SU-DHL-6 (cell line): ENCODE data around the gene PLA2G4F.

Experiments used
- H2AFZ ChIP-seq: fragments of 200-600 bp; sonication (generic); 2 replicates; pipeline ENCODE4 v1.6.1; 2014; ENCODE audit warnings: low read depth, mild to moderate bottlenecking, moderate library complexity, mixed read lengths, antibody characterized with exemption, low read length; ENCODE audit not compliant: severe bottlenecking
- H3F3A ChIP-seq: fragments of 200-600 bp; shearing (Covaris generic); 2 replicates; pipeline ENCODE4 v1.6.0; 2016; ENCODE audit warnings: antibody characterized with exemption, mild to moderate bottlenecking; ENCODE audit not compliant: insufficient read depth
- H3K27ac ChIP-seq: fragments of 200-600 bp; sonication (generic); 2 replicates; pipeline ENCODE4 v1.5.1; 2016; ENCODE audit warnings: low read depth, mild to moderate bottlenecking, low read length, moderate library complexity, mixed read lengths
- H3K27me3 ChIP-seq: fragments of 200-600 bp; sonication (generic), shearing (Covaris generic); 2 replicates; pipeline ENCODE4 v1.6.0; 2014; ENCODE audit warnings: mild to moderate bottlenecking, low read length
- H3K36me3 ChIP-seq: fragments of 200-600 bp; sonication (generic); 2 replicates; pipeline ENCODE4 v1.6.1; 2014; ENCODE audit warnings: mild to moderate bottlenecking, low read length, mixed read lengths
- H3K4me2 ChIP-seq: fragments of 300-600, 200-600 bp; shearing (Covaris generic), sonication (generic); 2 replicates; pipeline ENCODE4 v1.6.0; 2014; ENCODE audit warnings: low read length, low read depth, mild to moderate bottlenecking; ENCODE audit not compliant: poor library complexity, severe bottlenecking
- H3K4me3 ChIP-seq: fragments of 200-600 bp; sonication (generic); 2 replicates; pipeline ENCODE4 v1.5.1; 2014; ENCODE audit warnings: antibody characterized with exemption, low read length, mild to moderate bottlenecking, mixed read lengths; ENCODE audit not compliant: insufficient read depth, poor library complexity, severe bottlenecking
- H3K79me2 ChIP-seq: fragments of 200-600 bp; sonication (generic); 2 replicates; pipeline ENCODE4 v1.6.1; 2014; ENCODE audit warnings: mild to moderate bottlenecking, low read length, moderate library complexity; ENCODE audit not compliant: insufficient read depth
- H3K9ac ChIP-seq: fragments of 200-600 bp; sonication (generic); 2 replicates; pipeline ENCODE4 v1.7.0; 2014; ENCODE audit warnings: mild to moderate bottlenecking, low read length
- H3K9me2 ChIP-seq: fragments of 200-600 bp; sonication (generic); replicated peaks from 2 replicates; pipeline ENCODE4 v1.6.1; 2014; ENCODE audit warnings: low read length; ENCODE audit not compliant: insufficient read depth
- H3K9me3 ChIP-seq: fragments of 200-600 bp; sonication (generic); 2 replicates; pipeline ENCODE4 v1.6.1; 2014; ENCODE audit warnings: low read length, mixed read lengths; ENCODE audit not compliant: insufficient read depth
- H4K20me1 ChIP-seq: fragments of 200-600 bp; sonication (generic); 2 replicates; pipeline ENCODE4 v1.6.1; 2014; ENCODE audit warnings: low read depth, mild to moderate bottlenecking, antibody characterized with exemption, low read length, moderate library complexity, mixed read lengths
- CTCF ChIP-seq: fragments of 200-600 bp; sonication (generic); IDR thresholded peaks from one replicate; pipeline ENCODE4 v1.5.1; 2017; ENCODE audit warnings: antibody characterized with exemption, mild to moderate bottlenecking, low read length, moderate library complexity; ENCODE audit not compliant: insufficient read depth, poor library complexity, severe bottlenecking
- EZH2phosphoT487 ChIP-seq: fragments of 200-600 bp; sonication (generic), shearing (Covaris generic); conservative IDR thresholded peaks from 2 replicates; pipeline ENCODE4 v1.6.1; 2018; ENCODE audit warnings: mild to moderate bottlenecking, antibody characterized with exemption, low read length, moderate library complexity, mixed read lengths

PLA2G4F gene

GRCh38 chr15:42133886-42134502, 22.4 kb downstream of the PLA2G4F start:
- Histone ChIP-seq H3K4me3 (no peak overlapping the region), H3K9me3 (no peaks in the 10 kb centered on the region), H2AFZ (no peak overlapping the region), H4K20me1 (no peaks in the 10 kb centered on the region), H3K79me2 (no peaks in the 10 kb centered on the region), H3K9ac (no peak overlapping the region), H3F3A (no peaks in the 10 kb centered on the region), H3K36me3 (no peaks in the 10 kb centered on the region), H3K27me3 (no peaks in the 10 kb centered on the region), H3K27ac (no peak overlapping the region), H3K4me2 (no peak overlapping the region), H3K9me2 (no peaks in the 10 kb centered on the region)
- no peak for TF ChIP-seq EZH2phosphoT487
- peak; percentile 57 for TF ChIP-seq CTCF

GRCh38 chr15:42133356-42133755, 23.1 kb downstream of the PLA2G4F start:
- Histone ChIP-seq H3K27me3 (no peaks in the 10 kb centered on the region), H3K27ac (no peak overlapping the region), H3F3A (no peaks in the 10 kb centered on the region), H3K9me2 (no peaks in the 10 kb centered on the region), H3K4me3 (no peak overlapping the region), H3K9ac (no peak overlapping the region), H3K36me3 (no peaks in the 10 kb centered on the region), H3K9me3 (no peaks in the 10 kb centered on the region), H3K79me2 (no peaks in the 10 kb centered on the region), H4K20me1 (no peaks in the 10 kb centered on the region), H3K4me2 (no peak overlapping the region), H2AFZ (no peak overlapping the region)
- TF ChIP-seq CTCF (no peak), EZH2phosphoT487 (no peak)

GRCh38 chr15:42131826-42132806, 24.3 kb downstream of the PLA2G4F start:
- H3F3A ChIP-seq, result no peaks in the 10 kb centered on the region
- no peaks in the 10 kb centered on the region for H3K79me2 ChIP-seq
- no peak overlapping the region for H3K4me3 ChIP-seq
- H3K27me3 ChIP-seq, result no peaks in the 10 kb centered on the region
- H2AFZ ChIP-seq, result no peak overlapping the region
- H3K4me2 ChIP-seq, result no peak overlapping the region
- H3K27ac ChIP-seq, result no peak overlapping the region
- no peaks in the 10 kb centered on the region for H4K20me1 ChIP-seq
- no peak for TF ChIP-seq CTCF
- no peak for TF ChIP-seq EZH2phosphoT487
- no peaks in the 10 kb centered on the region for H3K9me2 ChIP-seq
- no peaks in the 10 kb centered on the region for H3K36me3 ChIP-seq
- H3K9me3 ChIP-seq, result no peaks in the 10 kb centered on the region
- no peak overlapping the region for H3K9ac ChIP-seq
